ENCODE measurements around the gene NEGR1.

NEGR1 gene

DNA sequence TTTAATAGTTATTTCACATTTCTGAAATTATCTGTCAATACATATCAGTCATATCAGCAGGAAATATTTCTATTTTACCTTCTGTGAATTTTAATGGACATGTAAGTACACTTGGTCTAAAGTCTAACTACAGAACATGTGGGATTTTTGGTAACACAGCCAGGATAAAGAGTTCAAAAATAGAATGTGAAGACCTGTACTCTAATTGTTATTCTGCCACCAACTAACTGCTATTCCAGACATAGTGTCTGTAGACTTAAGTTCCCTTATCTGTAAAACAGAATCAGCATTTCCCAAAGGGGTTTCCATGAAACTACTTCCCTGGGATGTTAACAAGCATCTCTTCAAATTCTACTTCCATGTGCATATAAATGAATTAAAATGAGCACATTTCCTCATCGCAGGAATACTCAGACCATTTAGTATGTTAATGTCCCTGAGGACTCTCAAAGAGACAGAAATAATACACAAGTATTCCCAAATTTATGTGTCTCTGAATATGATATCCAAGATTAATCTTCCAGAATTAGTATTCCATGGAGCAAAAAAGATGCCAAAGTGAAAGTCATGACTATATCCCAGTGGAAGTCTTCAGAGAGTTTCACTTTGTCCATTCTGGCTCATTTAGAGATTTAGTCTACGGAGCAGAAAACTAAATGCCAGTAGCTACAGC is 325.6 kb downstream of the NEGR1 start:
- TF ChIP-seq, protein P1, sequence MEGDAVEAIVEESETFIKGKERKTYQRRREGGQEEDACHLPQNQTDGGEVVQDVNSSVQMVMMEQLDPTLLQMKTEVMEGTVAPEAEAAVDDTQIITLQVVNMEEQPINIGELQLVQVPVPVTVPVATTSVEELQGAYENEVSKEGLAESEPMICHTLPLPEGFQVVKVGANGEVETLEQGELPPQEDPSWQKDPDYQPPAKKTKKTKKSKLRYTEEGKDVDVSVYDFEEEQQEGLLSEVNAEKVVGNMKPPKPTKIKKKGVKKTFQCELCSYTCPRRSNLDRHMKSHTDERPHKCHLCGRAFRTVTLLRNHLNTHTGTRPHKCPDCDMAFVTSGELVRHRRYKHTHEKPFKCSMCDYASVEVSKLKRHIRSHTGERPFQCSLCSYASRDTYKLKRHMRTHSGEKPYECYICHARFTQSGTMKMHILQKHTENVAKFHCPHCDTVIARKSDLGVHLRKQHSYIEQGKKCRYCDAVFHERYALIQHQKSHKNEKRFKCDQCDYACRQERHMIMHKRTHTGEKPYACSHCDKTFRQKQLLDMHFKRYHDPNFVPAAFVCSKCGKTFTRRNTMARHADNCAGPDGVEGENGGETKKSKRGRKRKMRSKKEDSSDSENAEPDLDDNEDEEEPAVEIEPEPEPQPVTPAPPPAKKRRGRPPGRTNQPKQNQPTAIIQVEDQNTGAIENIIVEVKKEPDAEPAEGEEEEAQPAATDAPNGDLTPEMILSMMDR (IDR thresholded peaks at IDR 0.05; ENCODE audit: low read length, missing control alignments), result no peak
- H3K4me3 ChIP-seq (replicated peaks; ENCODE audit: low read depth, low read length), result no peak overlapping the region
- DNase-seq (ENCODE audit: low read depth), result no peak

DNA sequence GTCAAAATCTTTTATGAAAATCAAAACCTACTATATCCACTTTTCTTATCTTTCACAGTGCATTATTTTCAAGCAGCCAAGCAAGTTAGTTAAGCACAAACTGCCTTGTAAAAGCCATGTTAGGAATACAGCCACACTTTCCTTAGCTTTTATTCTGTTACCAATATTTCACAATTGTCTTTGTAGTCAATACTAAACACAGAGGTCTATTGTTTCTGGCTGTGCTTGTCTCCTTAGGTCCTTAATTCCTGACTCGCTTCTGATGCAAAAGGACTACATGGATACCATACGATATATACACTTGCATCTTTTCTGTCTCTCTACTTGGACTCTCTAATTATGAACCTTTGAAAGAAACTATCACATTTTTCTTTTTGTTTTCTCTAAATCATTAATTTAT is 331.8 kb downstream of the NEGR1 start:
- TF ChIP-seq, protein P1 (IDR thresholded peaks at IDR 0.05; ENCODE audit: low read length, missing control alignments), result no peak
- no peak overlapping the region for H3K4me3 ChIP-seq (replicated peaks; ENCODE audit: low read depth, low read length)
- DNase-seq (ENCODE audit: low read depth), result no peak

DNA sequence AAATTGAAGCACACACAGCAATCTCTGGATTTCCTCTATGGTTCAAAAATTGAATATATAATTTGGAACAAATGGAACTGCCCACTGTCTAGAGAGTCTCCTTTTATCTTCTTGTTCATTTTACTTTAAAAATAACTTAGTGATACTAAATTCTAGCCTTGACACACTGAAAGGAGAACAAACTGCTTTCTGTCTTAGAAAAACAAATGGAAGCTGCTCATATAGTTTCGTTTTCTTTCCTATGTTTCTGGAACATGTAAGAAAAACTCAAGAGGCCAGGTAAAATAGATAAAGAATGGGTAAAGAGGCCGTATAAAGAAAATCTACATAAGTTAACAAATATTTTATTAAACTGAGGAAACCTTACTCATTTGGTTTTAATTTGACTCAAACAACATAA is 332.7 kb downstream of the NEGR1 start:
- no peak overlapping the region for H3K4me3 ChIP-seq (replicated peaks; ENCODE audit: low read depth, low read length)
- TF ChIP-seq, protein P1 (IDR thresholded peaks at IDR 0.05; ENCODE audit: low read length, missing control alignments), result no peak
- DNase-seq (ENCODE audit: low read depth), result no peak

DNA sequence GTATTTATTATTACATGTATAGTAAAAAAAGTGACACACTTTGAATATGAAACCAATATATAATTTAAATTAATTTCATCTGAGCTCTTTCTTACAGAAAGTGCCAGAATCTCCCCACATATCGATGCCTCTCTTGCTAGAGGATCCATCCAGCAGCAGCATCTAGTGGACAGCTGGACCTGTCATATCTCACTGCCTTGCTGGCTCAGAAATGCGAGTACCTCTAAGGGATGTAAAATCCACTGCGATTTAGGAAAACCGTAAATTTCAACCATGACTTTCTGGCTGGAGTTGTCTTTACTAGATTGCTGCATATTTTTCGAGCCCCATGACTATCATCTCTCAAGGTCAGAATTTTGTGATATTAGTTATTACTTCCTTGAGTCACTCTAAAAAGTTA is 333.8 kb downstream of the NEGR1 start:
- DNase-seq (ENCODE audit: low read depth), result no peak
- H3K4me3 ChIP-seq (replicated peaks; ENCODE audit: low read depth, low read length), result no peak overlapping the region
- TF ChIP-seq, protein P1 (IDR thresholded peaks at IDR 0.05; ENCODE audit: low read length, missing control alignments), result no peak

DNA sequence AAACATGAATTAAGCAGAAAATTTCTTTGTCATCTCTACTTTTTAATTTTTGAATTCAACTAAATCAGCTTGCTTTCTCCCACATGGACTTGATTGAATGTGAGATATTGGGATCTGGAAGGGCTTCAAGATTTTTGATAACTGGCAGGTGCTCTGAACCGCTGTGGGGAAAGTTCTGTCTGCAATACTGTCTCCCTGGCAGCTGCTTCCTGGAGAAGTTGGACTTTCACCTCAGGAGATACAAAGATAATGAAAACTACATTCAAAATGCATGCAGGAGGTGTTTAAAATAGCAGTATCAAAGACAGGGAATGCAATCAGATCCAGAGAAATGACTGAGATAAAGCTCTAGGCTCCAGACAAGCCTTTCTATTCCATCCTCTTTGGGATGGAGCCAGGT is 338.3 kb downstream of the NEGR1 start:
- no peak for DNase-seq (ENCODE audit: low read depth)
- H3K4me3 ChIP-seq (replicated peaks; ENCODE audit: low read depth, low read length), result no peak overlapping the region
- TF ChIP-seq, protein P1 (IDR thresholded peaks at IDR 0.05; ENCODE audit: low read length, missing control alignments), result no peak

DNA sequence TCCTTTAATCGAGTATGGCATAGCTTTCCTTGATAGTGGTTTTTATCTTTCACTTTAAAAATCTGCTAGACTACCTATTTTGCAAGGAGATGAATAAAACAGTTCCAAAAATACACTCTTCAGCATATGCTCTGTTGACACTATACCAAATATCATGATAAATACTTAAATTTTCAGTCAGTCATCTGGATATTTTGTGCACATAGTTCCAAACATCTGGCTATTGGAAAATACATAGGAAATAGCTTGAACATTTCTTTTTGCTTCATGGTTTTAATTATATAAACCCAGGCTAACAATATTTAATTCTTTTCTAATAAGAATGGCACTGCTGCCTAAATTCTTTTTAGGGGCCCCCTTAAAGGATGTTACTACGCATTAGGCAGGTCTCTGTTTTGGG is 342.1 kb downstream of the NEGR1 start:
- H3K4me3 ChIP-seq (replicated peaks; ENCODE audit: low read depth, low read length), result no peak overlapping the region
- DNase-seq (ENCODE audit: low read depth), result no peak
- TF ChIP-seq, protein P1 (IDR thresholded peaks at IDR 0.05; ENCODE audit: low read length, missing control alignments), result no peak

DNA sequence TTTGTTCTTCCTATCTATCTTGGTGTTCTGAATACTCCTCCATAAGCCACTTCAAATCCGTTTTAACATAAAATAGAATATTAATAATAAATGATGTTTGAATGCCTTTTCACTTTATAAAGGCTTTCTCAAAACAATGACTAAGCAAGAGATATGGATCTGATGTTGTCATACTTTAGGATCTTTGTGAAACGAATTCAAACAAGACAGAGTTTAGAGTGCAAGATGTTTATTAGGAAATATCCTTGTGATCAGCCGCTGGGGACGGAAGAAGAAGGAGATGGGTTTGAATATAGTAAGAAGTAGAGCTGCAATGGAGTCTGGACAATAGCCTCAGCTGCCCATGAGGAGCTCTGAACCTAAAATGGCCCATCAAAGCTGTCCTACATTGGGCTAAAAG is 351.8 kb downstream of the NEGR1 start:
- peak; percentile 2 for DNase-seq (ENCODE audit: low read depth)
- no peak overlapping the region for H3K4me3 ChIP-seq (replicated peaks; ENCODE audit: low read depth, low read length)
- TF ChIP-seq, protein P1 (IDR thresholded peaks at IDR 0.05; ENCODE audit: low read length, missing control alignments), result no peak
